RWPE1 (cell line): ENCODE data around the gene TMEM38A.
"Not testable (repeated sequence)": the region's sequence is repeated elsewhere in the genome, so short reads cannot be mapped to it uniquely, and the experiment has no call there.

Experiments
- CTCF ChIA-PET: fragments of 350-600 bp; sonication (Branson Sonifier 250); formaldehyde crosslinking; extraction: SDS; loops from one replicate; lab custom pipeline; 2021; lab: Yijun Ruan, JAX
- POLR2A ChIA-PET: fragments of 400-600 bp; formaldehyde crosslinking; extraction: SDS; loops from one replicate; lab custom pipeline; 2020; ENCODE audit warnings: antibody characterized with exemption; ENCODE audit not compliant: low non-redundant PET; lab: Yijun Ruan, JAX
- DNase-seq: peaks from one replicate; pipeline ENCODE4 v3.0.0; 2012; ENCODE audit warnings: low spot score
- H3K27ac ChIP-seq: fragments of 450-650 bp; 2 replicates; pipeline ENCODE4 v1.5.1; 2017
- CTCF ChIP-seq: fragments of 450-650 bp; conservative IDR thresholded peaks from 2 replicates; pipeline ENCODE4 v1.5.1; 2017; ENCODE audit warnings: low read depth, mild to moderate bottlenecking

Gene TMEM38A

GRCh38 chr19:16721051-16721450 lies 60.1 kb downstream of the TMEM38A start:
- POLR2A ChIA-PET, result no interaction called here
- CTCF ChIA-PET, result no interaction called here

GRCh38 chr19:16722591-16722990 lies 61.7 kb downstream of the TMEM38A start:
- TF ChIP-seq CTCF, result no peak
- ChIA-PET POLR2A (no interaction called here), CTCF (interaction anchor here (0.6 kb wide), 1 partner anchor 33 kb away, joined by 3 read pairs; no protein-coding TSS in a partner anchor)
- no peak for DNase-seq
- peak overlapping the region; percentile 100 for H3K27ac ChIP-seq

More at GRCh38 chr19:16721051-16721450, 60.1 kb downstream of the TMEM38A start:
- no peak for TF ChIP-seq CTCF
- peak overlapping the region; percentile 100 for H3K27ac ChIP-seq
- DNase-seq, result no peak

GRCh38 chr19:16726916-16727315 lies 66.0 kb downstream of the TMEM38A start:
- ChIA-PET POLR2A (no interaction called here), CTCF (no interaction called here)
- no peak for DNase-seq
- no peak for TF ChIP-seq CTCF
- H3K27ac ChIP-seq, result peak overlapping the region; percentile 50

GRCh38 chr19:16735650-16736266 lies 74.8 kb downstream of the TMEM38A start:
- CTCF ChIA-PET, DNase-seq: not testable (repeated sequence)
- H3K27ac ChIP-seq, result peak overlapping the region; percentile 99
- POLR2A ChIA-PET, result interaction anchor here (0.6 kb wide), 1 partner anchor 600 kb away, joined by 4 read pairs; no protein-coding TSS in a partner anchor

GRCh38 chr19:16736709-16737108 lies 75.8 kb downstream of the TMEM38A start:
- ChIA-PET POLR2A (no interaction called here), CTCF (interaction anchor here (0.6 kb wide), 1 partner anchor 211 kb away, joined by 3 read pairs; no protein-coding TSS in a partner anchor)
- DNase-seq, result no peak
- TF ChIP-seq CTCF, result no peak
- no peak overlapping the region for H3K27ac ChIP-seq

- POLR2A ChIA-PET, result no interaction called here
- CTCF ChIA-PET, result no interaction called here
- H3K27ac ChIP-seq, result peak overlapping the region; percentile 44
- DNase-seq, result no peak
- no peak for TF ChIP-seq CTCF
Observed at GRCh38 chr19:16737911-16738310, 77.0 kb downstream of the TMEM38A start.

GRCh38 chr19:16739546-16739945 lies 78.6 kb downstream of the TMEM38A start:
- TF ChIP-seq CTCF, result no peak
- H3K27ac ChIP-seq, result peak overlapping the region; percentile 37
- ChIA-PET POLR2A (no interaction called here), CTCF (interaction anchor here (0.7 kb wide), 1 partner anchor 555 kb away, joined by 3 read pairs; no protein-coding TSS in a partner anchor)
- no peak for DNase-seq
